GM12892 (cell line): ENCODE measurements around the gene OR6C2.

ENCODE experiments used
- POLR2A ChIP-seq: IDR thresholded peaks from 2 replicates; pipeline ENCODE4 v1.6.1; 2011; ENCODE audit warnings: low read depth, low read length, control low read depth
- POLR2AphosphoS5 ChIP-seq: IDR thresholded peaks from 2 replicates; pipeline ENCODE4 v1.6.1; 2011; ENCODE audit warnings: low read depth, low read length, control low read depth

- TF ChIP-seq POLR2AphosphoS5 (no peak), POLR2A (no peak)
These were observed 56.0 kb downstream of the OR6C2 start for GRCh38 chr12:55499810-55500252.
